ENCODE data around the gene MAGEA2B.
"Not testable (repeated sequence)": the region's sequence is repeated elsewhere in the genome, so short reads cannot be mapped to it uniquely, and the experiment has no call there.

The MAGEA2B gene

GRCh38 chrX:152758918-152759317 lies 44.5 kb downstream of the MAGEA2B start, which contains the start of gene CSAG3:
Gene CSAG3, plus strand, starts transcription at chrX:152759218.
- DNase-seq (ENCODE audit: low spot score) = not testable (repeated sequence)

DNA sequence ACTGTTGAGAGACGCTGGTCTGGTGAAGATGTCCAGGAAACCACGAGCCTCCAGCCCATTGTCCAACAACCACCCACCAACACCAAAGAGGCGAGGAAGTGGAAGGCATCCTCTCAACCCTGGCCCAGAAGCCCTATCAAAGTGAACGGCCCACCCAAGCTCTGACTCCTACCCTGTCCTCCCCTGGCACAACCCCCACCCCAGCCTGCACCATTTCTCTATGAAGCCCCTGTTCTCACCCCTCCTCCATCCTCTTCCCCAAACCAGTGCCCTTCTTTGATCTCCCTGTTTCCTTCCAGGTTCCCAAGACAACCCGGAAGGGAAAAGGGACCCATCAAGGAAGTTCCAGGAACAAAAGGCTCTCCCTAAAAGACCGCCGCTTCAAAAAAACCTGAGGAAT lies 45.1 kb downstream of the MAGEA2B start:
- DNase-seq (ENCODE audit: low spot score) = not testable (repeated sequence)

DNA sequence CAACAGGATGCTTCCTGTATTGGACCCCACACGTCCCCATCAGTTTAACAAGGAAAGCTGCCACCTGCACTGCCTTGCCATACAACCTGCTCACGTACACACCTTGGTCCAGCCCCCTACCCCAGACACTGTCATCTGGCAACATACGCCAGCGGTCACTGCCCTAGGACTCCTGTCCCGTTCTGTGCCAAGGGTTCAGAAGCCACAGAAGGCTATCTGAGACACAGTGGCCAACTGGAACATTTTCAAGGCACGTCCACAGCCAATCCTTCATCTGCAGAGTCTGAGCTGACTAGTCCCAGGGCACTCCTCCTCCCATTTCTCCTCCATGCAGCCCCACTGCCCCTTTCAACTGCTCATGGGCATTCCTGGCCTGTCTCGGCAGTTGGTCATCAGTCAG lies 47.2 kb downstream of the MAGEA2B start:
- DNase-seq (ENCODE audit: low spot score) = not testable (repeated sequence)

DNA sequence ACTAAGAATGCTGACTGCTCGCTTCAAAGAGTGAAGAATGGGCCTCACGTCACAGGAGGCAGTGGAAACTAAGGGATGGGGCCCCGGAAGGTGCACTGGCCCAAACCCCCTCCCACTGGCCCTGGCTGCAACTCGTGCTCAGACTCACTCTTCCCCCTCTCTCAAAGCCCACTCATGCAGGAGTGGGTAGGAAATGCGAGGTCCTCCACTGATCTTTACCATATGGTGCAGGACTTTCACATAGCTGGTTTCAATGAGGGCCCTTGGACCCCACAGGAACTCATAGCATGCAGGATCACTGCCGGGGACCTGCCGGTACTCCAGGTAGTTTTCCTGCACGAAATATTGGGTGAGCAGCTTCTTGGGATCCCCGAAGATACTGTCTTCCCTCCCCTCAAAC lies 52.1 kb downstream of the MAGEA2B start:
- not testable (repeated sequence) for DNase-seq (ENCODE audit: low spot score)
